Left lung (tissue), 10 donors: ENCODE data around the gene SLC6A17. TPM values are rescaled to one million over a fixed set of nuclear protein-coding genes. Genes with fewer than 3 reads are reported as not detected.

Experiments
- ATAC-seq: fragments of 200-7000 bp; cut with Tn5 transposase; one replicate; pipeline ENCODE4 v1.9.1; 2020; ENCODE audit warnings: moderate library complexity
- DNase-seq, 4 donors: peaks; one replicate each; pipeline ENCODE4 v3.0.0-alpha.2; 2013 to 2020
- H3K27ac ChIP-seq, 2 donors: fragments of 200-600 bp; sonication (generic) in 1 of 2; one replicate each; pipeline versions ENCODE4 v1.5.0 to v1.8.0; 2020 to 2021
- H3K27me3 ChIP-seq, 2 donors: fragments of 200-600 bp; sonication (generic) in 1 of 2; one replicate each; pipeline versions ENCODE4 v1.5.0 to v1.8.0; 2020 to 2021
- H3K36me3 ChIP-seq, 2 donors: fragments of 200-600 bp; sonication (generic) in 1 of 2; one replicate each; pipeline versions ENCODE4 v1.5.0 to v1.8.0; 2020 to 2021
- H3K4me1 ChIP-seq, 2 donors: fragments of 200-600 bp; one replicate each; pipeline ENCODE4 v1.8.0; 2021
- H3K4me3 ChIP-seq, 2 donors: fragments of 200-600 bp; sonication (generic) in 1 of 2; one replicate each; pipeline versions ENCODE4 v1.5.0 to v1.8.0; 2020 to 2021; ENCODE audit warnings: mild to moderate bottlenecking in 1 of 2
- H3K9me3 ChIP-seq, 2 donors: fragments of 200-600 bp; sonication (generic) in 1 of 2; one replicate each; pipeline versions ENCODE4 v1.5.0 to v1.8.0; 2020 to 2021
- intact Hi-C, 2 donors: fragments of 100-400 bp; cut with DNase I; formaldehyde crosslinking; loops; one replicate each; pipeline versions ENCODE4 v1.11.2 to v1.14.2; 2022
- polyA plus RNA-seq, 6 donors: library from polyadenylated mRNA; unstranded; fragments of 120-200 nt; gene quantifications; one replicate each; pipeline ENCODE4 v1.2.1, GENCODE V29; 2013; ENCODE audit not compliant: insufficient read length in 6 of 6
- total RNA-seq, 2 donors: library from RNA; stranded (reverse); fragmentation: NEBNext Ultra II Directional; extraction: Animal tissue kit (Norgen Biotek cat#: 25700); gene quantifications; one replicate each; pipeline ENCODE4 v1.2.1, GENCODE V29; 2021
- TF ChIP-seq, protein P1 (sequence below), 2 donors: fragments of 200-600 bp; sonication (generic) in 1 of 2; IDR thresholded peaks; one replicate each; pipeline versions ENCODE4 v1.5.0 to v1.8.0; 2021; ENCODE audit warnings: antibody characterized with exemption in 2 of 2
- donor health status: DM: no; HTN: yes; CAD: no.
- donor health status: DM: no; HTN: no; CAD: no.

Gene SLC6A17
- total and polyA plus RNA-seq, 8 donors = 0.03 to 0.13 (median 0.04) TPM; not detected in 1

GRCh38 chr1:110176299-110176956 is 26.1 kb downstream of the SLC6A17 start:
- H3K9me3 ChIP-seq = peaks cover 0 to 2% of the 10 kb centered on the region in 2 donors
- TF ChIP-seq, protein P1, sequence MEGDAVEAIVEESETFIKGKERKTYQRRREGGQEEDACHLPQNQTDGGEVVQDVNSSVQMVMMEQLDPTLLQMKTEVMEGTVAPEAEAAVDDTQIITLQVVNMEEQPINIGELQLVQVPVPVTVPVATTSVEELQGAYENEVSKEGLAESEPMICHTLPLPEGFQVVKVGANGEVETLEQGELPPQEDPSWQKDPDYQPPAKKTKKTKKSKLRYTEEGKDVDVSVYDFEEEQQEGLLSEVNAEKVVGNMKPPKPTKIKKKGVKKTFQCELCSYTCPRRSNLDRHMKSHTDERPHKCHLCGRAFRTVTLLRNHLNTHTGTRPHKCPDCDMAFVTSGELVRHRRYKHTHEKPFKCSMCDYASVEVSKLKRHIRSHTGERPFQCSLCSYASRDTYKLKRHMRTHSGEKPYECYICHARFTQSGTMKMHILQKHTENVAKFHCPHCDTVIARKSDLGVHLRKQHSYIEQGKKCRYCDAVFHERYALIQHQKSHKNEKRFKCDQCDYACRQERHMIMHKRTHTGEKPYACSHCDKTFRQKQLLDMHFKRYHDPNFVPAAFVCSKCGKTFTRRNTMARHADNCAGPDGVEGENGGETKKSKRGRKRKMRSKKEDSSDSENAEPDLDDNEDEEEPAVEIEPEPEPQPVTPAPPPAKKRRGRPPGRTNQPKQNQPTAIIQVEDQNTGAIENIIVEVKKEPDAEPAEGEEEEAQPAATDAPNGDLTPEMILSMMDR (IDR thresholded peaks at IDR 0.05) = no peak
- intact Hi-C loops = no loop called here
- DNase-seq (peak in 2 of 4 donors; percentile 6 to 38), ATAC-seq (no peak)
- no peaks in the 10 kb centered on the region for H3K36me3 ChIP-seq
- no peak overlapping the region for H3K27ac ChIP-seq
- H3K4me1 ChIP-seq = no peaks in the 10 kb centered on the region
- no peak overlapping the region for H3K4me3 ChIP-seq
- H3K27me3 ChIP-seq = peaks cover 0 to 35% of the 10 kb centered on the region in 2 donors

GRCh38 chr1:110177775-110178174 is 27.5 kb downstream of the SLC6A17 start:
- peaks cover 0 to 2% of the 10 kb centered on the region in 2 donors for H3K9me3 ChIP-seq
- no peak for ATAC-seq
- H3K27ac ChIP-seq = no peak overlapping the region
- DNase-seq = no peak
- no peaks in the 10 kb centered on the region for H3K4me1 ChIP-seq
- intact Hi-C loops = no loop called here
- H3K27me3 ChIP-seq = peaks cover 0 to 35% of the 10 kb centered on the region in 2 donors
- no peak overlapping the region for H3K4me3 ChIP-seq
- no peaks in the 10 kb centered on the region for H3K36me3 ChIP-seq
- TF ChIP-seq, protein P1 (IDR thresholded peaks at IDR 0.05) = no peak

- TF ChIP-seq, protein P1 (IDR thresholded peaks at IDR 0.05) = no peak
- peaks cover 0 to 1% of the 10 kb centered on the region in 2 donors for H3K9me3 ChIP-seq
Observed at GRCh38 chr1:110183642-110184167, 33.4 kb downstream of the SLC6A17 start.

GRCh38 chr1:110184446-110184845 is 34.2 kb downstream of the SLC6A17 start:
- TF ChIP-seq, protein P1 (IDR thresholded peaks at IDR 0.05) = no peak
- no peak for ATAC-seq
- no peaks in the 10 kb centered on the region for H3K9me3 ChIP-seq
- no peak overlapping the region for H3K27ac ChIP-seq
- no peak overlapping the region for H3K4me3 ChIP-seq
- H3K27me3 ChIP-seq = peaks cover 0 to 48% of the 10 kb centered on the region in 2 donors
- intact Hi-C loops = no loop called here
- H3K4me1 ChIP-seq = no peaks in the 10 kb centered on the region
- no peaks in the 10 kb centered on the region for H3K36me3 ChIP-seq
- DNase-seq = no peak

More at GRCh38 chr1:110183642-110184167, 33.4 kb downstream of the SLC6A17 start:
- H3K27me3 ChIP-seq = peaks cover 0 to 43% of the 10 kb centered on the region in 2 donors
- intact Hi-C loops = no loop called here
- H3K4me3 ChIP-seq = no peak overlapping the region
- no peaks in the 10 kb centered on the region for H3K36me3 ChIP-seq
- no peak for ATAC-seq
- no peak overlapping the region for H3K27ac ChIP-seq
- DNase-seq = no peak
- no peaks in the 10 kb centered on the region for H3K4me1 ChIP-seq

DNA sequence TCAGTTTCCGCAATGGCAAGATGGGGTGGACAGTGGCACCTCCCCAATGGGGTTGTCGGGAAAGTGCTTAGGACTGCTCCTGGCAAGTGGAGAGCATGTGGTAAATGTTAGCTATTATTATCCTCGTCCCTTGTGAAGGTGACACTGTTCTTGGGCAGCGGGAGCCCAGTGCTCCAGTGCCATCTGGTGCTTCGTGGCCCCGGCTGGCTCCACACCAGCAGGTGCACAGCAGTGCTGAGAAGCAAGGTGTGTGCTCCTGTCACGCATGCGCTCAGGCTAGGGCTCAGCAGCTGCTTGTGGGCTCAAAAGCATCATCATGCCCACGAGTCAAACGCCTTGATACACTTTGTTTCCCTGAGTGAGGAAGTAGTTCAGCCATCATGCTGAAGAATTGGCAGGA is 34.9 kb downstream of the SLC6A17 start:
- Histone ChIP-seq H3K27ac (no peak overlapping the region), H3K36me3 (no peaks in the 10 kb centered on the region), H3K27me3 (peaks cover 0 to 42% of the 10 kb centered on the region in 2 donors), H3K4me3 (no peak overlapping the region), H3K9me3 (no peaks in the 10 kb centered on the region), H3K4me1 (no peaks in the 10 kb centered on the region)
- DNase-seq (no peak), ATAC-seq (no peak)
- intact Hi-C loops = no loop called here
- TF ChIP-seq, protein P1 (IDR thresholded peaks at IDR 0.05) = no peak
